MM.1S (cell line): ENCODE measurements around the gene RASL10A.

Experiments
- EZH2 ChIP-seq: fragments of 300-600 bp; sonication (generic); optimal IDR thresholded peaks from 2 replicates; pipeline ENCODE3; 2017; ENCODE audit warnings: low read depth, mild to moderate bottlenecking, antibody characterized with exemption, low read length, mixed read lengths
- TF ChIP-seq, protein P1 (sequence below): fragments of 300-600 bp; sonication (generic); IDR thresholded peaks from 2 replicates; pipeline ENCODE4 v1.5.1; 2016; ENCODE audit warnings: antibody characterized with exemption, low read length, mixed read lengths

DNA sequence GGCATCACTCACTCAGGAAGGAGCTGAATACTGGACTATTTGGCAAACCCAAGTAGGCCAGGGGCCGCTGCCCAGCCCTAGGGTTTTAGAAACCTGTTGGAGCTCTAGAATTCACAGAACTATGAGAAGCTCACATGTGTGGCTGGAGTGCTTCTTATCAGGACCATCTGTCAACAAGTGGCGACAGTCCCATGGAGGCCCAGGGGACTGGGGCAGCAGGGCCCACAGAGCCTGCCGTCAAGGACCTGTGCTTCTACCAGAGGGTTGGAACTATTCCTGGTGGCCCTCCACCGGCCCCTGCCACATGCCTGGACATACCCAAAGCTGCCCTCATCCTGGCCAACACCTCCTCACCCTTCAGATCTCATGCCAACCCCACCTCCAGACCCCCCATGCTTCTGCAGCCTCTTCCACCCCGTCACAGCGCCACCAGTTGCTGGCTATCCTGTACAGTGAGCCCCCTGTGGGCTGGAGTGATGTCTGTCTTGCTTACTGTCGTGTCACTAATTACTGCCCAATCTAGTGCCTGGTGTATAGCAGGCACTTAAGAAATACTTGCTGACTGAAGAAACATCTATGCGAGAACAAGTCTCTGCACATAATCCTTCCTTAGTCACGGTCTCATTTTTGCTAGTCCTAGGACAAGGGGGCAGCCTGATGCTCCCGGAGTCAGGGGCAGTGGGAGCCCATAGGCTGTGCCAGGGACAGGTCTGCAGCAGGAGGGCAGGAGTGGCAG, 27.2 kb upstream of the RASL10A start:
- TF ChIP-seq, protein P1, sequence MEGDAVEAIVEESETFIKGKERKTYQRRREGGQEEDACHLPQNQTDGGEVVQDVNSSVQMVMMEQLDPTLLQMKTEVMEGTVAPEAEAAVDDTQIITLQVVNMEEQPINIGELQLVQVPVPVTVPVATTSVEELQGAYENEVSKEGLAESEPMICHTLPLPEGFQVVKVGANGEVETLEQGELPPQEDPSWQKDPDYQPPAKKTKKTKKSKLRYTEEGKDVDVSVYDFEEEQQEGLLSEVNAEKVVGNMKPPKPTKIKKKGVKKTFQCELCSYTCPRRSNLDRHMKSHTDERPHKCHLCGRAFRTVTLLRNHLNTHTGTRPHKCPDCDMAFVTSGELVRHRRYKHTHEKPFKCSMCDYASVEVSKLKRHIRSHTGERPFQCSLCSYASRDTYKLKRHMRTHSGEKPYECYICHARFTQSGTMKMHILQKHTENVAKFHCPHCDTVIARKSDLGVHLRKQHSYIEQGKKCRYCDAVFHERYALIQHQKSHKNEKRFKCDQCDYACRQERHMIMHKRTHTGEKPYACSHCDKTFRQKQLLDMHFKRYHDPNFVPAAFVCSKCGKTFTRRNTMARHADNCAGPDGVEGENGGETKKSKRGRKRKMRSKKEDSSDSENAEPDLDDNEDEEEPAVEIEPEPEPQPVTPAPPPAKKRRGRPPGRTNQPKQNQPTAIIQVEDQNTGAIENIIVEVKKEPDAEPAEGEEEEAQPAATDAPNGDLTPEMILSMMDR: no peak
- TF ChIP-seq EZH2: no peak
